ENCODE results near the gene PDGFRB.

PDGFRB gene

GRCh38 chr5:150132740-150133139 lies 22.9 kb downstream of the PDGFRB start:
- Histone ChIP-seq H3K27me3 (ENCODE audit: control insufficient read depth in 1 of 2, insufficient read depth in 2 of 2, low read length in 2 of 2) (no peaks in the 10 kb centered on the region), H3K9ac (ENCODE audit: low read depth in 1 of 2, low read length in 2 of 2) (no peak overlapping the region), H3K36me3 (ENCODE audit: control insufficient read depth in 1 of 2, insufficient read depth in 2 of 2, low read length in 2 of 2) (peaks cover 0 to 6% of the 10 kb centered on the region in 2 donors), H3K4me1 (ENCODE audit: control insufficient read depth in 1 of 2, insufficient read depth in 2 of 2, low read length in 2 of 2) (peaks cover 18 to 28% of the 10 kb centered on the region in 2 donors), H3K27ac (ENCODE audit: low read depth, low read length) (no peak overlapping the region), H3K4me3 (ENCODE audit: low read depth in 1 of 2, low read length in 2 of 2) (no peak overlapping the region), H3K9me3 (ENCODE audit: control insufficient read depth in 1 of 2, low read length in 2 of 2) (no peaks in the 10 kb centered on the region)

- no peak overlapping the region for H3K9ac ChIP-seq (ENCODE audit: low read depth in 1 of 2, low read length in 2 of 2)
- H3K27ac ChIP-seq (ENCODE audit: low read depth, low read length), result no peak overlapping the region
- no peak overlapping the region for H3K4me3 ChIP-seq (ENCODE audit: low read depth in 1 of 2, low read length in 2 of 2)
- H3K36me3 ChIP-seq (ENCODE audit: control insufficient read depth in 1 of 2, insufficient read depth in 2 of 2, low read length in 2 of 2), result peaks cover 0 to 6% of the 10 kb centered on the region in 2 donors
- peaks cover 12 to 23% of the 10 kb centered on the region in 2 donors for H3K4me1 ChIP-seq (ENCODE audit: control insufficient read depth in 1 of 2, insufficient read depth in 2 of 2, low read length in 2 of 2)
- H3K9me3 ChIP-seq (ENCODE audit: control insufficient read depth in 1 of 2, low read length in 2 of 2), result no peaks in the 10 kb centered on the region
- H3K27me3 ChIP-seq (ENCODE audit: control insufficient read depth in 1 of 2, insufficient read depth in 2 of 2, low read length in 2 of 2), result no peaks in the 10 kb centered on the region
Observed at GRCh38 chr5:150131978-150132694, 23.5 kb downstream of the PDGFRB start.

GRCh38 chr5:150131461-150131860 lies 24.2 kb downstream of the PDGFRB start:
- peaks cover 10 to 16% of the 10 kb centered on the region in 2 donors for H3K4me1 ChIP-seq (ENCODE audit: control insufficient read depth in 1 of 2, insufficient read depth in 2 of 2, low read length in 2 of 2)
- H3K27me3 ChIP-seq (ENCODE audit: control insufficient read depth in 1 of 2, insufficient read depth in 2 of 2, low read length in 2 of 2), result no peaks in the 10 kb centered on the region
- H3K9me3 ChIP-seq (ENCODE audit: control insufficient read depth in 1 of 2, low read length in 2 of 2), result no peaks in the 10 kb centered on the region
- no peak overlapping the region for H3K4me3 ChIP-seq (ENCODE audit: low read depth in 1 of 2, low read length in 2 of 2)
- H3K36me3 ChIP-seq (ENCODE audit: control insufficient read depth in 1 of 2, insufficient read depth in 2 of 2, low read length in 2 of 2), result peaks cover under 1 to 6% of the 10 kb centered on the region in 2 donors
- no peak overlapping the region for H3K27ac ChIP-seq (ENCODE audit: low read depth, low read length)
- no peak overlapping the region for H3K9ac ChIP-seq (ENCODE audit: low read depth in 1 of 2, low read length in 2 of 2)

GRCh38 chr5:150130493-150130922 lies 25.1 kb downstream of the PDGFRB start:
- peaks cover 4 to 6% of the 10 kb centered on the region in 2 donors for H3K36me3 ChIP-seq (ENCODE audit: control insufficient read depth in 1 of 2, insufficient read depth in 2 of 2, low read length in 2 of 2)
- H3K27me3 ChIP-seq (ENCODE audit: control insufficient read depth in 1 of 2, insufficient read depth in 2 of 2, low read length in 2 of 2), result no peaks in the 10 kb centered on the region
- H3K27ac ChIP-seq (ENCODE audit: low read depth, low read length), result no peak overlapping the region
- H3K9ac ChIP-seq (ENCODE audit: low read depth in 1 of 2, low read length in 2 of 2), result no peak overlapping the region
- H3K4me1 ChIP-seq (ENCODE audit: control insufficient read depth in 1 of 2, insufficient read depth in 2 of 2, low read length in 2 of 2), result peaks cover 10 to 14% of the 10 kb centered on the region in 2 donors
- H3K4me3 ChIP-seq (ENCODE audit: low read depth in 1 of 2, low read length in 2 of 2), result no peak overlapping the region
- H3K9me3 ChIP-seq (ENCODE audit: control insufficient read depth in 1 of 2, low read length in 2 of 2), result no peaks in the 10 kb centered on the region

GRCh38 chr5:150129813-150130492 lies 25.7 kb downstream of the PDGFRB start:
- no peaks in the 10 kb centered on the region for H3K27me3 ChIP-seq (ENCODE audit: control insufficient read depth in 1 of 2, insufficient read depth in 2 of 2, low read length in 2 of 2)
- H3K9me3 ChIP-seq (ENCODE audit: control insufficient read depth in 1 of 2, low read length in 2 of 2), result no peaks in the 10 kb centered on the region
- peaks cover 4 to 6% of the 10 kb centered on the region in 2 donors for H3K36me3 ChIP-seq (ENCODE audit: control insufficient read depth in 1 of 2, insufficient read depth in 2 of 2, low read length in 2 of 2)
- peak overlapping the region in 1 of 2 donors; percentile 3 for H3K9ac ChIP-seq (ENCODE audit: low read depth in 1 of 2, low read length in 2 of 2)
- no peak overlapping the region for H3K27ac ChIP-seq (ENCODE audit: low read depth, low read length)
- peak overlapping the region; percentile 40 to 66 for H3K4me3 ChIP-seq (ENCODE audit: low read depth in 1 of 2, low read length in 2 of 2)
- peaks cover 10 to 14% of the 10 kb centered on the region in 2 donors for H3K4me1 ChIP-seq (ENCODE audit: control insufficient read depth in 1 of 2, insufficient read depth in 2 of 2, low read length in 2 of 2)

GRCh38 chr5:150129454-150129812 lies 26.2 kb downstream of the PDGFRB start:
- Histone ChIP-seq H3K27me3 (ENCODE audit: control insufficient read depth in 1 of 2, insufficient read depth in 2 of 2, low read length in 2 of 2) (no peaks in the 10 kb centered on the region), H3K27ac (ENCODE audit: low read depth, low read length) (no peak overlapping the region), H3K36me3 (ENCODE audit: control insufficient read depth in 1 of 2, insufficient read depth in 2 of 2, low read length in 2 of 2) (peaks cover 4 to 6% of the 10 kb centered on the region in 2 donors), H3K4me3 (ENCODE audit: low read depth in 1 of 2, low read length in 2 of 2) (peak overlapping the region; percentile 40 to 66), H3K9ac (ENCODE audit: low read depth in 1 of 2, low read length in 2 of 2) (no peak overlapping the region), H3K4me1 (ENCODE audit: control insufficient read depth in 1 of 2, insufficient read depth in 2 of 2, low read length in 2 of 2) (peaks cover 10 to 14% of the 10 kb centered on the region in 2 donors), H3K9me3 (ENCODE audit: control insufficient read depth in 1 of 2, low read length in 2 of 2) (no peaks in the 10 kb centered on the region)

GRCh38 chr5:150126921-150127265 lies 28.8 kb downstream of the PDGFRB start:
- Histone ChIP-seq H3K36me3 (ENCODE audit: control insufficient read depth in 1 of 2, insufficient read depth in 2 of 2, low read length in 2 of 2) (peaks cover 4 to 6% of the 10 kb centered on the region in 2 donors), H3K27ac (ENCODE audit: low read depth, low read length) (no peak overlapping the region), H3K9ac (ENCODE audit: low read depth in 1 of 2, low read length in 2 of 2) (no peak overlapping the region)

GRCh38 chr5:150126199-150126920 lies 29.3 kb downstream of the PDGFRB start:
- Histone ChIP-seq H3K27me3 (ENCODE audit: control insufficient read depth in 1 of 2, insufficient read depth in 2 of 2, low read length in 2 of 2) (no peaks in the 10 kb centered on the region), H3K4me1 (ENCODE audit: control insufficient read depth in 1 of 2, insufficient read depth in 2 of 2, low read length in 2 of 2) (peaks cover 21 to 24% of the 10 kb centered on the region in 2 donors), H3K36me3 (ENCODE audit: control insufficient read depth in 1 of 2, insufficient read depth in 2 of 2, low read length in 2 of 2) (peaks cover 6 to 7% of the 10 kb centered on the region in 2 donors), H3K9ac (ENCODE audit: low read depth in 1 of 2, low read length in 2 of 2) (no peak overlapping the region), H3K27ac (ENCODE audit: low read depth, low read length) (no peak overlapping the region), H3K9me3 (ENCODE audit: control insufficient read depth in 1 of 2, low read length in 2 of 2) (no peaks in the 10 kb centered on the region), H3K4me3 (ENCODE audit: low read depth in 1 of 2, low read length in 2 of 2) (no peak overlapping the region)

More at GRCh38 chr5:150126921-150127265, 28.8 kb downstream of the PDGFRB start:
- Histone ChIP-seq H3K4me1 (ENCODE audit: control insufficient read depth in 1 of 2, insufficient read depth in 2 of 2, low read length in 2 of 2) (peaks cover 17 to 19% of the 10 kb centered on the region in 2 donors), H3K27me3 (ENCODE audit: control insufficient read depth in 1 of 2, insufficient read depth in 2 of 2, low read length in 2 of 2) (no peaks in the 10 kb centered on the region), H3K4me3 (ENCODE audit: low read depth in 1 of 2, low read length in 2 of 2) (no peak overlapping the region), H3K9me3 (ENCODE audit: control insufficient read depth in 1 of 2, low read length in 2 of 2) (no peaks in the 10 kb centered on the region)

GRCh38 chr5:150125334-150125733 lies 30.3 kb downstream of the PDGFRB start:
- H3K9me3 ChIP-seq (ENCODE audit: control insufficient read depth in 1 of 2, low read length in 2 of 2), result no peaks in the 10 kb centered on the region
- H3K4me3 ChIP-seq (ENCODE audit: low read depth in 1 of 2, low read length in 2 of 2), result no peak overlapping the region
- H3K9ac ChIP-seq (ENCODE audit: low read depth in 1 of 2, low read length in 2 of 2), result no peak overlapping the region
- H3K4me1 ChIP-seq (ENCODE audit: control insufficient read depth in 1 of 2, insufficient read depth in 2 of 2, low read length in 2 of 2), result peaks cover 21 to 24% of the 10 kb centered on the region in 2 donors
- H3K27ac ChIP-seq (ENCODE audit: low read depth, low read length), result no peak overlapping the region
- no peaks in the 10 kb centered on the region for H3K27me3 ChIP-seq (ENCODE audit: control insufficient read depth in 1 of 2, insufficient read depth in 2 of 2, low read length in 2 of 2)
- peaks cover 6 to 7% of the 10 kb centered on the region in 2 donors for H3K36me3 ChIP-seq (ENCODE audit: control insufficient read depth in 1 of 2, insufficient read depth in 2 of 2, low read length in 2 of 2)

GRCh38 chr5:150124596-150124995 lies 31.0 kb downstream of the PDGFRB start:
- H3K4me3 ChIP-seq (ENCODE audit: low read depth in 1 of 2, low read length in 2 of 2), result no peak overlapping the region
- H3K9ac ChIP-seq (ENCODE audit: low read depth in 1 of 2, low read length in 2 of 2), result no peak overlapping the region
- H3K9me3 ChIP-seq (ENCODE audit: control insufficient read depth in 1 of 2, low read length in 2 of 2), result no peaks in the 10 kb centered on the region
- peaks cover 14 to 17% of the 10 kb centered on the region in 2 donors for H3K4me1 ChIP-seq (ENCODE audit: control insufficient read depth in 1 of 2, insufficient read depth in 2 of 2, low read length in 2 of 2)
- no peaks in the 10 kb centered on the region for H3K27me3 ChIP-seq (ENCODE audit: control insufficient read depth in 1 of 2, insufficient read depth in 2 of 2, low read length in 2 of 2)
- peaks cover 6 to 8% of the 10 kb centered on the region in 2 donors for H3K36me3 ChIP-seq (ENCODE audit: control insufficient read depth in 1 of 2, insufficient read depth in 2 of 2, low read length in 2 of 2)
- no peak overlapping the region for H3K27ac ChIP-seq (ENCODE audit: low read depth, low read length)
